Ovary (tissue), 3 donors: ENCODE measurements around the gene MARS1.

Source experiments
- EP300 ChIP-seq: sonication (generic); formaldehyde crosslinking; IDR thresholded peaks from one replicate; pipeline ENCODE4 v1.6.1; 2017; ENCODE audit warnings: antibody characterized with exemption
- POLR2A ChIP-seq: fragments of 450-650 bp; IDR thresholded peaks from one replicate; pipeline ENCODE4 v1.6.1; 2017; ENCODE audit warnings: antibody characterized with exemption, mild to moderate bottlenecking, moderate library complexity
- TF ChIP-seq, protein P1 (sequence below), 3 donors: fragments of 450-650 bp in 2 of 3; fragments of 200-600 bp in 1 of 3; IDR thresholded peaks; one replicate each; pipeline versions ENCODE4 v1.5.1 to v1.8.0; 2016 to 2022; ENCODE audit warnings: antibody characterized with exemption in 3 of 3, mild to moderate bottlenecking in 1 of 3
- donor health status: DM: no; HTN: no; CAD: no.

DNA sequence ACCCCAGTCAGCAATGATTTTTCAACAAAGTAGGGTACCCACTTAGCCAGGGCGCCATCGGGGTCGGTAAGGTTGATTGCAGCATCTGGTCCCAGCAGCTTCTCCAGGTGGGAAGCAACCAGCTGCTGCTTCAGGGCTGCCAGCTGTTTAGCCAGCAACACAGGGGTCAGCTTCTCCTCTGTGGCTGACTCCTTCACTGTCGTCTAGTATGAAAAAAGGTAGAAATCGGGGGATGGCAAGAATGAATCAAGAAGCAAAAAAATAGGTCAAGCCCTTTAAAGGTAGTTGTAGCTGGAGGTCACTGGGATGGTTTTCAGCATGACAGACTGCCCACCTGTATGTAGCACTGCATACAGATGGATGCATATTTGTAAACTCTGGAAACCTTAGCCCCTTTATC, 46.4 kb downstream of the MARS1 start:
- TF ChIP-seq EP300 (no peak), POLR2A (no peak)
- TF ChIP-seq, protein P1, sequence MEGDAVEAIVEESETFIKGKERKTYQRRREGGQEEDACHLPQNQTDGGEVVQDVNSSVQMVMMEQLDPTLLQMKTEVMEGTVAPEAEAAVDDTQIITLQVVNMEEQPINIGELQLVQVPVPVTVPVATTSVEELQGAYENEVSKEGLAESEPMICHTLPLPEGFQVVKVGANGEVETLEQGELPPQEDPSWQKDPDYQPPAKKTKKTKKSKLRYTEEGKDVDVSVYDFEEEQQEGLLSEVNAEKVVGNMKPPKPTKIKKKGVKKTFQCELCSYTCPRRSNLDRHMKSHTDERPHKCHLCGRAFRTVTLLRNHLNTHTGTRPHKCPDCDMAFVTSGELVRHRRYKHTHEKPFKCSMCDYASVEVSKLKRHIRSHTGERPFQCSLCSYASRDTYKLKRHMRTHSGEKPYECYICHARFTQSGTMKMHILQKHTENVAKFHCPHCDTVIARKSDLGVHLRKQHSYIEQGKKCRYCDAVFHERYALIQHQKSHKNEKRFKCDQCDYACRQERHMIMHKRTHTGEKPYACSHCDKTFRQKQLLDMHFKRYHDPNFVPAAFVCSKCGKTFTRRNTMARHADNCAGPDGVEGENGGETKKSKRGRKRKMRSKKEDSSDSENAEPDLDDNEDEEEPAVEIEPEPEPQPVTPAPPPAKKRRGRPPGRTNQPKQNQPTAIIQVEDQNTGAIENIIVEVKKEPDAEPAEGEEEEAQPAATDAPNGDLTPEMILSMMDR (IDR thresholded peaks at IDR 0.05), result no peak
